Spleen (tissue), 11 donors: ENCODE measurements around the gene ADORA2B. TPM values are rescaled to one million over a fixed set of nuclear protein-coding genes. Genes with fewer than 3 reads are reported as not detected.

ENCODE experiments used
- DNase-seq: peaks from one replicate; pipeline ENCODE4 v3.0.0-alpha.2; 2020
- H3K27ac ChIP-seq, 8 donors: fragments of 200-600 bp; sonication (generic) in 7 of 8; 1 replicate in 4 of 8; 2 replicates in 4 of 8; pipeline versions ENCODE4 v1.5.0 to v1.8.0; 2016 to 2021; ENCODE audit warnings: inconsistent platforms in 4 of 8, mild to moderate bottlenecking in 4 of 8, moderate library complexity in 1 of 8
- H3K27me3 ChIP-seq, 7 donors: fragments of 200-600 bp; sonication (generic) in 6 of 7; replicated peaks in 1 of 7; 1 replicate in 4 of 7; 2 replicates in 3 of 7; pipeline versions ENCODE4 v1.5.0 to v1.8.0; 2016 to 2021; ENCODE audit warnings: inconsistent platforms in 3 of 7, mild to moderate bottlenecking in 1 of 7
- H3K36me3 ChIP-seq, 6 donors: fragments of 200-600 bp; sonication (generic) in 5 of 6; 1 replicate in 4 of 6; 2 replicates in 2 of 6; pipeline versions ENCODE4 v1.5.0 to v1.8.0; 2016 to 2021; ENCODE audit warnings: inconsistent platforms in 2 of 6
- H3K4me1 ChIP-seq, 6 donors: fragments of 200-600 bp; sonication (generic) in 5 of 6; 1 replicate in 3 of 6; 2 replicates in 3 of 6; pipeline versions ENCODE4 v1.5.0 to v1.8.0; 2016 to 2021; ENCODE audit warnings: inconsistent platforms in 3 of 6
- H3K4me3 ChIP-seq, 8 donors: fragments of 200-600 bp; sonication (generic) in 7 of 8; 1 replicate in 4 of 8; 2 replicates in 4 of 8; pipeline versions ENCODE4 v1.5.0 to v1.8.0; 2016 to 2021; ENCODE audit warnings: inconsistent platforms in 4 of 8, mild to moderate bottlenecking in 4 of 8, moderate library complexity in 2 of 8
- H3K9me3 ChIP-seq, 8 donors: fragments of 200-600 bp; sonication (generic) in 7 of 8; 1 replicate in 4 of 8; 2 replicates in 4 of 8; pipeline versions ENCODE4 v1.5.0 to v1.8.0; 2016 to 2021; ENCODE audit warnings: inconsistent platforms in 4 of 8
- POLR2A ChIP-seq, 3 donors: fragments of 450-650 bp; IDR thresholded peaks; one replicate each; pipeline ENCODE4 v1.5.1; 2017; ENCODE audit warnings: antibody characterized with exemption in 3 of 3, mild to moderate bottlenecking in 1 of 3
- POLR2AphosphoS5 ChIP-seq, 3 donors: sonication (generic); formaldehyde crosslinking; IDR thresholded peaks; one replicate each; pipeline ENCODE4 v1.5.1; 2017; ENCODE audit warnings: antibody characterized with exemption in 3 of 3
- WGBS, 5 donors: extraction: QIAGEN DNeasy Blood & Tissue Kit in 3 of 5; methylation state at CpG; one replicate each; pipeline versions ENCODE4 v1.1.5 to v1.1.7; 2013 to 2018; 5-methylcytosine and 5-hydroxymethylcytosine counted together
- intact Hi-C: fragments of 100-400 bp; cut with DNase I; formaldehyde crosslinking; loops from one replicate; pipeline ENCODE4 v1.15.0; 2023; ENCODE audit warnings: low total_unique reads
- polyA plus RNA-seq, 3 donors: library from polyadenylated mRNA; stranded (reverse); fragments of 200-250 nt; gene quantifications; one replicate each; pipeline ENCODE4 v1.2.1, GENCODE V29; 2013
- total RNA-seq, 7 donors: library from RNA; depleted of rRNA in 3 of 7; stranded (reverse); fragments of >200 nt in 3 of 7; fragmentation: NEBNext Ultra II Directional in 4 of 7; extraction: Animal tissue kit (Norgen Biotek cat#: 25700) in 4 of 7; gene quantifications; one replicate each; pipeline versions ENCODE4 v1.1.0 to v1.2.1, GENCODE V29; 2016 to 2021
- TF ChIP-seq, protein P1 (sequence below), 11 experiments: fragments of 200-600 bp in 7 of 11; fragments of 450-650 bp in 4 of 11; sonication (generic) in 4 of 11; IDR thresholded peaks in 8 of 11; conservative IDR thresholded peaks in 3 of 11; 1 replicate in 7 of 11; 2 replicates in 4 of 11; pipeline versions ENCODE4 v1.4.0 to v1.8.0; 2016 to 2021; ENCODE audit warnings: antibody characterized with exemption in 11 of 11, inconsistent platforms in 4 of 11, mild to moderate bottlenecking in 1 of 11
- donor health status: healthy with polysubstance abuse.
- donor health status: DM: no; HTN: no; CAD: no; lungs with moderate emphysema.
- donor health status: DM: no; HTN: no; CAD: no.
- donor health status: Bipolar disorder and iron deficiency.
- donor health status: healthy.
- donor health status: DM: no; HTN: no; CAD: no.
- donor health status: DM: yes; HTN: yes; CAD: no.

Gene ADORA2B
- total and polyA plus RNA-seq, 10 donors, result 0.13 to 2.7 (median 0.77) TPM; not detected in 2

DNA sequence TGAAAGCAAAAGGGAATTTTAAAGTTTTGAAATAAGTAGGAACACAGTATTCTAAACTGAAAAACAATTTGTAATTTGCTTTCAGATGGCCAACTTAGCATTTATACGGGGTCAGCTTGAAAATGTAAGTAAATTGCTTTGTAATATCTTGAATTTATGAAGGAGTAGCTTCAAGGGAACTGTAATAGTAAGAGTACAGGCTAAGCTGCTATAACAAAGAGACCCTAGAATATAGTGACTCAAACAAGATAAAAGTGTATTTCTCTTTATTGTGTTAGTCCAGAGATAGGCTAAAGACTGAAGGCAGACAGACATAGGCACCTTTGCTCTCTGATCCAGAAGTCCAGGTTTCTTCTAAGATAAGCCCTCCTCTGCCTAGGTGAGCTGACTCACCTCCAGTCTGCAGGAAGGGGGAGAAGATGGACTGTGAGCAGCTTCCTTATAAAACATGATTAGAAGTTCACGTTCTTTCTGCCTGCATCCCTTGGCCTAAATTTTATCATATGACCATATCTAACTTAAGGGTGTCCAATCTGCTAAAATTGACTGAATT is 57.9 kb downstream of the ADORA2B start:
- no peak overlapping the region for H3K4me3 ChIP-seq
- H3K9me3 ChIP-seq, result no peaks in the 10 kb centered on the region
- no peaks in the 10 kb centered on the region for H3K27me3 ChIP-seq
- WGBS, 5 donors, result 88 to 94% (median 93%) methylated on average over 2 of the region's 2 CpGs
- no peak overlapping the region for H3K27ac ChIP-seq
- H3K4me1 ChIP-seq, result peaks cover 12 to 57% (median 41%) of the 10 kb centered on the region in 6 donors
- H3K36me3 ChIP-seq, result peaks cover 0 to 66% (median 60%) of the 10 kb centered on the region in 6 donors
- no peak for DNase-seq
- intact Hi-C loops, result no loop called here
- no peak for TF ChIP-seq POLR2AphosphoS5 (IDR thresholded peaks at IDR 0.05)
- TF ChIP-seq, protein P1, sequence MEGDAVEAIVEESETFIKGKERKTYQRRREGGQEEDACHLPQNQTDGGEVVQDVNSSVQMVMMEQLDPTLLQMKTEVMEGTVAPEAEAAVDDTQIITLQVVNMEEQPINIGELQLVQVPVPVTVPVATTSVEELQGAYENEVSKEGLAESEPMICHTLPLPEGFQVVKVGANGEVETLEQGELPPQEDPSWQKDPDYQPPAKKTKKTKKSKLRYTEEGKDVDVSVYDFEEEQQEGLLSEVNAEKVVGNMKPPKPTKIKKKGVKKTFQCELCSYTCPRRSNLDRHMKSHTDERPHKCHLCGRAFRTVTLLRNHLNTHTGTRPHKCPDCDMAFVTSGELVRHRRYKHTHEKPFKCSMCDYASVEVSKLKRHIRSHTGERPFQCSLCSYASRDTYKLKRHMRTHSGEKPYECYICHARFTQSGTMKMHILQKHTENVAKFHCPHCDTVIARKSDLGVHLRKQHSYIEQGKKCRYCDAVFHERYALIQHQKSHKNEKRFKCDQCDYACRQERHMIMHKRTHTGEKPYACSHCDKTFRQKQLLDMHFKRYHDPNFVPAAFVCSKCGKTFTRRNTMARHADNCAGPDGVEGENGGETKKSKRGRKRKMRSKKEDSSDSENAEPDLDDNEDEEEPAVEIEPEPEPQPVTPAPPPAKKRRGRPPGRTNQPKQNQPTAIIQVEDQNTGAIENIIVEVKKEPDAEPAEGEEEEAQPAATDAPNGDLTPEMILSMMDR (IDR thresholded peaks at IDR 0.05 in 8 of 11, conservative IDR thresholded peaks at IDR 0.05 in 3 of 11), result no peak

DNA sequence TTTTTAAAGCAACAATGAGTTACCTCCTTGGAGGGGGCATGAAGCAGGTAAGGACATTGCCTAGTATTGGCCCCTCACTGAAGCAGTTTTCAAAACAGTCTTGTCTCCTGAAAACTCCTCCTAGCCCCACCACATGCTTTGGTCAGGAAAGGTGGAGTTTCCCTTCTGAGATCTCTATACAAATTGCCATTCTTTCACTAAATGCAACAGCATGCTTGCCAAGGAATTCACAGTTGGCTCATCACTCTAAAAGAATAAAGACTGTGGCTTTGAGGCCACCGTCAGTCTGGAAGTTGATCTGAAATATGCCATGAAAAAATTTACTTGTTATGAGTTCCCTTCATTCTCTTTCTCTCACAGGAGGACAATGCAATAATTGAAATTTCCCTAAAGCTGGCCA is 58.9 kb downstream of the ADORA2B start:
- no peak for DNase-seq
- no peaks in the 10 kb centered on the region for H3K27me3 ChIP-seq
- WGBS, 5 donors, result 55 to 81% (median 75%) methylated on average over 1 of the region's 1 CpG
- TF ChIP-seq POLR2AphosphoS5 (IDR thresholded peaks at IDR 0.05) (no peak), POLR2A (IDR thresholded peaks at IDR 0.05) (no peak)
- TF ChIP-seq, protein P1 (IDR thresholded peaks at IDR 0.05 in 8 of 11, conservative IDR thresholded peaks at IDR 0.05 in 3 of 11), result no peak
- H3K9me3 ChIP-seq, result no peaks in the 10 kb centered on the region
- H3K4me1 ChIP-seq, result peaks cover 12 to 47% (median 31%) of the 10 kb centered on the region in 6 donors
- intact Hi-C loops, result no loop called here
- H3K36me3 ChIP-seq, result peaks cover 0 to 76% (median 70%) of the 10 kb centered on the region in 6 donors
- peak overlapping the region in 5 of 8 donors; percentile 22 to 49 (median 38) for H3K27ac ChIP-seq
- H3K4me3 ChIP-seq, result no peak overlapping the region

DNA sequence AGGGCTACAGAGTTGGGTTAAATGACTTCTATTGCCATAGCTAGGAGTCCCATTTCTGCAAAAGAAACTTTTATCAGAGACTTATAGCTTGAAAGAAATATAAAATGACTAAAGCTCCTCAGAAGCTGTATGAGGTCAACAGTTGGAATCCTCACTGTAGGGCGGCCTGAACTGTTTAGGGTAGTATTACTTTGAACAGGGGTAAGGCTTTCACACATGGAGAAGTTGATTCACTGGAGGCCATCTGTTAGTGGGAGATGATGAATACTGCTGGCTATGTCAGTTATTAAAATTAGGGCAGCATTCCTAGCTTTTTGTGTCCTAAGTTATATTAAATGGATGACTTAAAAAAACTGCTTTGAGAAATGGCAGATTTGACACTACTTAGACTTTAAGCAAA is 60.7 kb downstream of the ADORA2B start:
- Histone ChIP-seq H3K9me3 (no peaks in the 10 kb centered on the region), H3K27ac (no peak overlapping the region), H3K27me3 (no peaks in the 10 kb centered on the region), H3K36me3 (peaks cover 0 to 94% (median 76%) of the 10 kb centered on the region in 6 donors), H3K4me3 (no peak overlapping the region), H3K4me1 (peaks cover 9 to 37% (median 24%) of the 10 kb centered on the region in 6 donors)
- DNase-seq, result no peak
- WGBS, 5 donors, result 94 to 100% (median 97%) methylated on average over 1 of the region's 1 CpG
- TF ChIP-seq, protein P1 (IDR thresholded peaks at IDR 0.05 in 8 of 11, conservative IDR thresholded peaks at IDR 0.05 in 3 of 11), result no peak
- TF ChIP-seq POLR2A (IDR thresholded peaks at IDR 0.05), result no peak
- TF ChIP-seq POLR2AphosphoS5 (IDR thresholded peaks at IDR 0.05), result no peak
- intact Hi-C loops, result no loop called here

DNA sequence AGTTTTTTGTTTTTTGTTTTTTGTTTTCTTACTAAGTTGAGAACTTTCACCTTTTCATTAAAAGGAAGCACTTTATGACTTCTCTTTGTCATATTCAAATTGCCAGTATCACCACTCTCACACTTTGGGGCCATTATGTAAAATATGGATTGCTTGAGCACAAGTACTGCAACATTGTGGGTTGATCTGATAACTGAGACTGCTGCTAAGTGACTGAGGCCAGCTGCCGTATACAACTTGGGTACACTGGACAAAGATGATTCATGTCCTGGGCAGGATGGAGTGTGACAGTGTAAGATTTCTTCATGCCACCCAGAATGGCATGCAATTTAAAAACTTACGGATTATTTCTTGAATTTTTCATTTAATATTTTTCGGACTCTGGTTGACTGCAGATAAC is 62.5 kb downstream of the ADORA2B start:
- Histone ChIP-seq H3K4me3 (no peak overlapping the region), H3K27me3 (no peaks in the 10 kb centered on the region), H3K27ac (no peak overlapping the region), H3K36me3 (peaks cover 0 to 100% (median 74%) of the 10 kb centered on the region in 6 donors), H3K9me3 (no peaks in the 10 kb centered on the region), H3K4me1 (peaks cover 0 to 36% (median 16%) of the 10 kb centered on the region in 6 donors)
- 85 to 93% (median 88%) methylated on average over 3 of the region's 3 CpGs for WGBS, 5 donors
- no peak for DNase-seq
- intact Hi-C loops, result no loop called here
- no peak for TF ChIP-seq POLR2AphosphoS5 (IDR thresholded peaks at IDR 0.05)
